Kidney (tissue), 14 donors: ENCODE results near the gene CLPX. TPM values are rescaled to one million over a fixed set of nuclear protein-coding genes. Genes with fewer than 3 reads are reported as not detected.

Experiments
- DNase-seq, 5 donors: peaks; one replicate each; pipeline ENCODE4 v3.0.0-alpha.2; 2013 to 2020
- FAIRE-seq: peaks from 2 replicates; lab custom pipeline; 2012; peaks lifted over from hg19 to GRCh38; lab: Jason Lieb, UNC
- H3K27ac ChIP-seq, 2 donors: one replicate each; pipeline ENCODE4 v1.7.0; 2013; ENCODE audit warnings: low read depth in 2 of 2, low read length in 2 of 2, inconsistent platforms in 1 of 2
- H3K27me3 ChIP-seq: one replicate; pipeline ENCODE4 v1.7.1; 2013; ENCODE audit warnings: low read length, inconsistent platforms; ENCODE audit not compliant: control insufficient read depth, insufficient read depth
- H3K36me3 ChIP-seq, 3 donors: one replicate each; pipeline versions ENCODE4 v1.7.0 to v1.7.1; 2013; ENCODE audit warnings: low read length in 3 of 3, control low read depth in 1 of 3, inconsistent platforms in 1 of 3; ENCODE audit not compliant: insufficient read depth in 3 of 3, control insufficient read depth in 2 of 3
- H3K4me1 ChIP-seq, 3 donors: one replicate each; pipeline versions ENCODE4 v1.7.0 to v1.7.1; 2013; ENCODE audit warnings: low read length in 3 of 3, inconsistent platforms in 1 of 3, low read depth in 1 of 3; ENCODE audit not compliant: control insufficient read depth in 2 of 3, insufficient read depth in 2 of 3
- H3K4me3 ChIP-seq, 3 donors: one replicate each; pipeline versions ENCODE4 v1.7.0 to v1.8.1; 2013; ENCODE audit warnings: low read length in 3 of 3, control low read depth in 1 of 3, inconsistent platforms in 1 of 3
- H3K9ac ChIP-seq, 3 donors: one replicate each; pipeline versions ENCODE4 v1.7.0 to v1.7.1; 2013; ENCODE audit warnings: low read length in 3 of 3, control low read depth in 1 of 3, inconsistent platforms in 1 of 3
- H3K9me3 ChIP-seq, 3 donors: one replicate each; pipeline versions ENCODE4 v1.7.0 to v1.7.1; 2013; ENCODE audit warnings: low read length in 3 of 3, control low read depth in 1 of 3, inconsistent platforms in 1 of 3; ENCODE audit not compliant: control insufficient read depth in 2 of 3, insufficient read depth in 1 of 3
- intact Hi-C: fragments of 100-400 bp; cut with DNase I; formaldehyde crosslinking; loops from one replicate; pipeline ENCODE4 v1.11.1; 2022
- polyA plus RNA-seq: library from polyadenylated mRNA; stranded (reverse); fragments of 350-450 nt; fragmentation: Illumina TruSeq; extraction: RNeasy Lipid Tissue Mini Kit (QIAGEN cat#74804); gene quantifications from one replicate; pipeline ENCODE4 v1.2.3, GENCODE V29; 2014; ENCODE audit warnings: low read depth, low replicate concordance; ENCODE audit not compliant: insufficient read depth
- total RNA-seq: library from RNA; stranded (reverse); fragmentation: NEBNext Ultra II Directional; extraction: Animal tissue kit (Norgen Biotek cat#: 25700); gene quantifications from one replicate; pipeline ENCODE4 v1.2.1, GENCODE V29; 2021
- TF ChIP-seq, protein P1 (sequence below): IDR thresholded peaks from 3 replicates; pipeline ENCODE4 v1.5.1; 2012; ENCODE audit warnings: mild to moderate bottlenecking, moderate library complexity, borderline replicate concordance; ENCODE audit not compliant: insufficient read depth; ENCODE audit errors: extremely low read depth
- donor health status: control.
- donor health status: control.
- donor health status: control.
- donor health status: control.
- donor health status: control.
- donor health status: DM: yes; HTN: yes; CAD: no.
- donor health status: Normal renal cell carcinoma (clear cell type).

The CLPX gene
- total and polyA plus RNA-seq, 2 donors from 2014 or later = 18.4 to 48.2 TPM

DNA sequence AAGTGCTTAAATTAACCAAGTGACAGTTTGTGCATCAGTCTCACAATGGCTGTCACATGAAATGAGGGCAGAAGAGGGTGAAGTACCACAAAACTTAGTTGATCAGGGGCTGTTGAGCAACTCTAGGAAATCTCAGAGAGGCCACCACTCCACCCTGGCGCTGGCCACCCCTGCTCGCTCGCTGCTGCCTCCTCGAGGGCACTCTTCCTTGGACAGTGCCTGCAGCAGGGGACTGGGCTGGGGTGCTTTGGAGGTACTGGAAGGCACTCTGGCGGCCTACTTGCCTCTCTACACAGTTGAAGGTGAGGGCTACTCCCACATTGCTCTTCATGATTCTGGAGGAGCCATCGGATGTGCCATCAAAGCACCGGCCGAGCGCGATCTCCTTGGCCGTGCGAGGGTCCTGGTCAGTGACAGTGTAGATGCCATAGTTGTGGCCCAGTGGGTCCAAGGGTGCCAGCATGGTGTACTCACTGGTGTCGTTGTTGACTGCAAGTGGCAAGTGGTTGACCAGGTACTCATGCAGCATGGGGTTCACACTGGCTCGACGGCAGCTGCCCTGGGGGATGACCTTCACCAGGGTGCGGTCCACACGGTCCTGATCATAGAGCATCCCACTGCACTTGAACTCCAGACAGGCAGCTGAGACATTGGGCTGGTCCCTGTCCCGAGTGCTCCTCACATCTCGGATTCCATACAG is 11.6 kb upstream of the CLPX start:
- TF ChIP-seq, protein P1, sequence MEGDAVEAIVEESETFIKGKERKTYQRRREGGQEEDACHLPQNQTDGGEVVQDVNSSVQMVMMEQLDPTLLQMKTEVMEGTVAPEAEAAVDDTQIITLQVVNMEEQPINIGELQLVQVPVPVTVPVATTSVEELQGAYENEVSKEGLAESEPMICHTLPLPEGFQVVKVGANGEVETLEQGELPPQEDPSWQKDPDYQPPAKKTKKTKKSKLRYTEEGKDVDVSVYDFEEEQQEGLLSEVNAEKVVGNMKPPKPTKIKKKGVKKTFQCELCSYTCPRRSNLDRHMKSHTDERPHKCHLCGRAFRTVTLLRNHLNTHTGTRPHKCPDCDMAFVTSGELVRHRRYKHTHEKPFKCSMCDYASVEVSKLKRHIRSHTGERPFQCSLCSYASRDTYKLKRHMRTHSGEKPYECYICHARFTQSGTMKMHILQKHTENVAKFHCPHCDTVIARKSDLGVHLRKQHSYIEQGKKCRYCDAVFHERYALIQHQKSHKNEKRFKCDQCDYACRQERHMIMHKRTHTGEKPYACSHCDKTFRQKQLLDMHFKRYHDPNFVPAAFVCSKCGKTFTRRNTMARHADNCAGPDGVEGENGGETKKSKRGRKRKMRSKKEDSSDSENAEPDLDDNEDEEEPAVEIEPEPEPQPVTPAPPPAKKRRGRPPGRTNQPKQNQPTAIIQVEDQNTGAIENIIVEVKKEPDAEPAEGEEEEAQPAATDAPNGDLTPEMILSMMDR = no peak
- no peaks in the 10 kb centered on the region for H3K27me3 ChIP-seq
- no peak overlapping the region for H3K27ac ChIP-seq
- H3K36me3 ChIP-seq = no peaks in the 10 kb centered on the region
- intact Hi-C loops = loop anchor here (10.0 kb wide), 1 partner anchor 78 kb away; no protein-coding TSS in a partner anchor
- FAIRE-seq = no peak
- no peaks in the 10 kb centered on the region for H3K4me1 ChIP-seq
- H3K9me3 ChIP-seq = no peaks in the 10 kb centered on the region
- no peak overlapping the region for H3K9ac ChIP-seq
- H3K4me3 ChIP-seq = no peak overlapping the region
- DNase-seq = no peak

DNA sequence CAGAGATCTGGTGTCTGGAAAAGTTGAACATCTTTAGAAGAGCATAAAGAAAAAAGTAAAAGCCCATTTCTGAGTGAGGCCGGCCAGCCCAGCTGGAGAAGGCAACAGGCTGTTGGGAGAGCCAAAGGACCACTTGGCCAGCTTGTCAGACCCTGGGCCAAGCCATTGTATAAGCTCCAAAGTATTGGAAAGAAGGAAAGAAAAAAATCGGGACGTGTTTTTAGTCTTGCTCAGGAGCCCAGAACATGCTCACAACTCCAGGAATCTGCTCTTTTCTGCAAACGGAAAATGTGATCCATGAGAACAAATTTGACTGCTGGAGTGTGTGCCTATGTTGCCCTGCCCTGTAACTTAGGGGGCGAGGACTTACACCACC is 10.4 kb upstream of the CLPX start:
- H3K27ac ChIP-seq = no peak overlapping the region
- DNase-seq (no peak), FAIRE-seq (no peak)
- H3K9me3 ChIP-seq = no peaks in the 10 kb centered on the region
- H3K4me1 ChIP-seq = no peaks in the 10 kb centered on the region
- H3K27me3 ChIP-seq = no peaks in the 10 kb centered on the region
- no peak overlapping the region for H3K4me3 ChIP-seq
- H3K9ac ChIP-seq = no peak overlapping the region
- TF ChIP-seq, protein P1 = no peak
- H3K36me3 ChIP-seq = no peaks in the 10 kb centered on the region
- intact Hi-C loops = loop anchor here (10.0 kb wide), 1 partner anchor 79 kb away; no protein-coding TSS in a partner anchor

DNA sequence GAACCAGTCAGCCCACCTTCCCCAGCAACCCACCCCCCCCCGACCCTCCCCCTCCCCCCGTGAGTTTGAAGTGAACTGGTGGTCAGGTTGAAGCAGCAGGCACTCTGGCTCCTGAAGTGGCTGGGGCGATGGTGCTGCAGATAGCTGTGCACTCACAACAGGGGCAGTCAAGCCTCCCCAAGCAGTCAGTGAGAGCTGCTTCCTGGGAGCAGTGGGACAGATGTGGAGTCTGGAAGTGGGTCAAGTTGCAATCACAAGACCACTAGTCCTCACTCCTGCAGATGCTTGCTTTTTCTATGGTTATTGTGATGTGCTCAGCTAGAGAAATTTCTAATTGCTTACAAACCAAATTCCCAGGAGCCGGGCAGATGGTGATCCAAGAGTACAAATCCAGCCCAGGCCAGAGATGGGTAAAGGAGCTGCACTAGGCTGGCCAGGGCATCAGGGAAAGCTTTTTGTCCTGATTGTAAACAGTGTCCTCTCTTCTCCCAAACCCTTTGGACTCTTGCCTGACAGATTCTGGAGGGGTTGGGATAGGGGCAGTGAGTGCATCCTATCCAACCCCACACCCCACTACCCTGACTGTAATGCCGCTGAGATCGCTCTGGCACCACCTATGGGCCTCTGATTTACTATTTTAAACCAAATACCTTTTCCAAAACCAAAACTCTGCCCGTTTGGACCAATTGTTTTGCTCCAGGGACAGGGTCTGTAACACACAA is 9.8 kb upstream of the CLPX start:
- FAIRE-seq (no peak), DNase-seq (no peak)
- H3K27ac ChIP-seq = no peak overlapping the region
- H3K4me3 ChIP-seq = no peak overlapping the region
- no peaks in the 10 kb centered on the region for H3K9me3 ChIP-seq
- no peak overlapping the region for H3K9ac ChIP-seq
- no peaks in the 10 kb centered on the region for H3K27me3 ChIP-seq
- intact Hi-C loops = loop anchor here (10.0 kb wide), 1 partner anchor 80 kb away; no protein-coding TSS in a partner anchor
- no peaks in the 10 kb centered on the region for H3K4me1 ChIP-seq
- H3K36me3 ChIP-seq = no peaks in the 10 kb centered on the region
- TF ChIP-seq, protein P1 = no peak
